SK-N-SH (cell line): Measurements from ENCODE around the gene VASP. TPM values are rescaled to one million over a fixed set of nuclear protein-coding genes. Genes with fewer than 3 reads are reported as not detected.

Experiments
- CTCF ChIA-PET: fragments of 300-600, 350-600 bp; formaldehyde crosslinking; extraction: SDS; loops from one replicate; lab custom pipeline; 2021; lab: Yijun Ruan, JAX
- POLR2A ChIA-PET: fragments of 350-600 bp; sonication (Branson Sonifier 250); formaldehyde crosslinking; extraction: SDS; loops from one replicate; lab custom pipeline; 2020; ENCODE audit warnings: antibody characterized with exemption, inconsistent platforms; lab: Yijun Ruan, JAX
- DNase-seq: peaks from one replicate; pipeline ENCODE4 v3.0.0; 2012
- H2AFZ ChIP-seq: fragments of 200-600 bp; sonication (generic); 2 replicates; pipeline ENCODE4 v1.8.1; 2016; ENCODE audit warnings: antibody characterized with exemption, mild to moderate bottlenecking, low read depth
- H3F3A ChIP-seq: fragments of 200-600 bp; sonication (generic); replicated peaks from 2 replicates; pipeline ENCODE3; 2016; ENCODE audit warnings: antibody characterized with exemption, mild to moderate bottlenecking; ENCODE audit not compliant: insufficient read depth
- H3K27ac ChIP-seq, 2 experiments: fragments of 200-500 bp in 1 of 2; fragments of 200-600 bp in 1 of 2; sonication (Bioruptor generic) in 1 of 2; sonication (generic), shearing (Covaris generic) in 1 of 2; 2 replicates each; pipeline versions ENCODE4 v1.5.1 to v1.6.1; 2014 to 2016; ENCODE audit warnings: low read depth in 2 of 2, inconsistent platforms in 1 of 2, low read length in 1 of 2, mild to moderate bottlenecking in 1 of 2, mixed read lengths in 1 of 2
- H3K27me3 ChIP-seq: fragments of 200-600 bp; sonication (generic), shearing (Covaris generic); 2 replicates; pipeline ENCODE4 v1.6.1; 2016; ENCODE audit warnings: mixed run types; ENCODE audit not compliant: insufficient read depth
- H3K36me3 ChIP-seq, 2 experiments: fragments of 200-500 bp in 1 of 2; fragments of 200-600 bp in 1 of 2; sonication (Bioruptor generic) in 1 of 2; sonication (generic) in 1 of 2; replicated peaks in 1 of 2; 2 replicates each; pipeline versions ENCODE3 to v1.5.1; 2014 to 2016; ENCODE audit warnings: low read length in 1 of 2, mild to moderate bottlenecking in 1 of 2; ENCODE audit not compliant: insufficient read depth in 2 of 2, control insufficient read depth in 1 of 2
- H3K4me1 ChIP-seq, 2 experiments: fragments of 200-500 bp in 1 of 2; fragments of 200-600 bp in 1 of 2; sonication (Bioruptor generic) in 1 of 2; sonication (generic), shearing (Covaris generic) in 1 of 2; 2 replicates each; pipeline versions ENCODE4 v1.5.1 to v1.6.1; 2014 to 2016; ENCODE audit warnings: low read depth in 1 of 2, low read length in 1 of 2, mixed run types in 1 of 2; ENCODE audit not compliant: insufficient read depth in 2 of 2, control insufficient read depth in 1 of 2
- H3K4me2 ChIP-seq: fragments of 200-600 bp; sonication (generic), shearing (Covaris generic); 2 replicates; pipeline ENCODE4 v1.6.1; 2017; ENCODE audit warnings: mixed run types
- H3K4me3 ChIP-seq, 2 experiments: fragments of 200-500 bp in 1 of 2; fragments of 200-600 bp in 1 of 2; sonication (Bioruptor generic) in 1 of 2; sonication (generic), shearing (Covaris generic) in 1 of 2; 2 replicates each; pipeline versions ENCODE4 v1.5.1 to v1.8.1; 2014 to 2016; ENCODE audit warnings: low read depth in 2 of 2, inconsistent platforms in 1 of 2, low read length in 1 of 2, mild to moderate bottlenecking in 1 of 2, mixed read lengths in 1 of 2, moderate library complexity in 1 of 2
- H3K79me2 ChIP-seq: fragments of 200-600 bp; sonication (generic); 2 replicates; pipeline ENCODE4 v1.8.1; 2017; ENCODE audit warnings: mild to moderate bottlenecking; ENCODE audit not compliant: insufficient read depth
- H3K9ac ChIP-seq: fragments of 200-600 bp; sonication (generic); 2 replicates; pipeline ENCODE4 v1.6.1; 2017; ENCODE audit warnings: mixed run types
- H3K9me2 ChIP-seq: fragments of 200-600 bp; sonication (generic); 2 replicates; pipeline ENCODE4 v1.6.1; 2017; ENCODE audit warnings: mixed run types
- H3K9me3 ChIP-seq: fragments of 200-600 bp; sonication (generic); 2 replicates; pipeline ENCODE4 v1.6.1; 2017; ENCODE audit warnings: mixed run types, mild to moderate bottlenecking, moderate library complexity
- H4K20me1 ChIP-seq: fragments of 200-600 bp; sonication (generic); 2 replicates; pipeline ENCODE4 v1.6.1; 2017; ENCODE audit warnings: mild to moderate bottlenecking, mixed run types; ENCODE audit not compliant: insufficient read depth
- CHD2 ChIP-seq: fragments of 150-350 bp; IDR thresholded peaks from 2 replicates; pipeline ENCODE4 v1.6.1; 2018; ENCODE audit warnings: low read length; ENCODE audit not compliant: partially characterized antibody
- EZH2phosphoT487 ChIP-seq: fragments of 200-600 bp; sonication (generic); IDR thresholded peaks from 2 replicates; pipeline ENCODE4 v1.6.1; 2017; ENCODE audit warnings: low read depth, mixed run types, mild to moderate bottlenecking, antibody characterized with exemption, moderate library complexity, borderline replicate concordance
- JUND ChIP-seq: IDR thresholded peaks from 2 replicates; pipeline ENCODE4 v1.4.0; 2012
- MAX ChIP-seq: IDR thresholded peaks from 2 replicates; pipeline ENCODE4 v1.4.0; 2012; ENCODE audit warnings: low read depth
- MXI1 ChIP-seq: IDR thresholded peaks from 2 replicates; pipeline ENCODE4 v1.6.1; 2012; ENCODE audit warnings: mild to moderate bottlenecking, low read depth, low read length, improper control_type of control experiment
- PBX3 ChIP-seq: IDR thresholded peaks from 2 replicates; pipeline ENCODE4; 2012
- REST ChIP-seq: IDR thresholded peaks from 2 replicates; pipeline ENCODE4 v1.6.1; 2012; ENCODE audit warnings: mild to moderate bottlenecking, low read depth, low read length, moderate library complexity
- SIN3A ChIP-seq: IDR thresholded peaks from 2 replicates; pipeline ENCODE4 v1.6.1; 2012; ENCODE audit warnings: low read depth, mild to moderate bottlenecking, low read length, moderate library complexity, borderline replicate concordance
- WGBS: methylation state at CpG from one replicate; pipeline ENCODE4 v1.1.6; 2017; ENCODE audit warnings: low lambda C conversion rate; 5-methylcytosine and 5-hydroxymethylcytosine counted together
- polyA plus RNA-seq, 3 experiments: library from polyadenylated mRNA; depleted of rRNA; stranded (reverse); fragments of >200 nt; gene quantifications; 2 replicates each; pipeline ENCODE4 v1.2.3, GENCODE V29; 2012

The VASP gene
- polyA plus RNA-seq, 1 of the 3 experiments (the other 2 are of a cell fraction) = 37.8 TPM

- no peak for TF ChIP-seq REST
- no peak for TF ChIP-seq JUND
- no peak for TF ChIP-seq EZH2phosphoT487
Measured at GRCh38 chr19:45495178-45495577, 12.1 kb upstream of the VASP start (continued).

GRCh38 chr19:45496349-45496953, 10.8 kb upstream of the VASP start:
- Histone ChIP-seq H3K4me1 (peaks cover 3 to 16% of the 10 kb centered on the region in 2 experiments; a peak in 2 of 4 replicates), H4K20me1 (peaks cover 13% of the 10 kb centered on the region; the same call in 1 of the 2 replicates), H3K9me2 (no peaks in the 10 kb centered on the region), H3K9me3 (no peaks in the 10 kb centered on the region), H3K36me3 (no peaks in the 10 kb centered on the region), H3K27me3 (no peaks in the 10 kb centered on the region), H2AFZ (peak overlapping the region; percentile 57; the same call in 1 of the 2 replicates), H3K4me2 (peak overlapping the region; percentile 96), H3K27ac (peak overlapping the region in 1 of 2 experiments; percentile 73; a peak in 2 of 4 replicates), H3K4me3 (peak overlapping the region; percentile 79 to 83), H3K9ac (peak overlapping the region; percentile 67), H3F3A (peaks cover 3% of the 10 kb centered on the region), H3K79me2 (no peaks in the 10 kb centered on the region)
- ChIA-PET POLR2A (interaction anchor here (0.6 to 2.5 kb wide), 5 partner anchors 11 to 220 kb away, joined by 3 to 14 read pairs (median 3); no protein-coding TSS in a partner anchor), CTCF (interaction anchor here (0.6 to 7.8 kb wide), 10 partner anchors 9 to 182 kb away, joined by 3 to 97 read pairs (median 6); no protein-coding TSS in a partner anchor)
- TF ChIP-seq CHD2 (peak; percentile 22), MAX (peak; percentile 35; the same call in 1 of the 2 replicates), PBX3 (no peak), MXI1 (0 out of 2 replicates have a peak, but pooled peaks have one; percentile 35), REST (peak; percentile 98), SIN3A (peak; percentile 67; the same call in 1 of the 2 replicates)
- 1% methylated on average over 28 of the region's 54 CpGs for WGBS
- peak; percentile 80 for DNase-seq
